Stimulated activated CD4-positive, alpha-beta T cell treated with anti-CD3 and anti-CD28 coated beads, TNF-alpha, amount 100 ng/mL, for 1 hour (primary cell): ENCODE data around the gene CGB8.
A peak's percentile ranks its signal among the peaks of the same experiment; 100 is the strongest.
"Not testable (repeated sequence)": the region's sequence is repeated elsewhere in the genome, so short reads cannot be mapped to it uniquely, and the experiment has no call there.

Source experiments
- DNase-seq, 3 donors: peaks; one replicate each; pipeline ENCODE4 v3.0.0-alpha.2; 2020; ENCODE audit warnings: low read depth in 3 of 3, low spot score in 1 of 3

CGB8 gene

GRCh38 chr19:49064768-49065611, 16.1 kb upstream of the CGB8 start, which contains the start of gene NTF4:
NTF4 (minus strand) TSS chr19:49064818; CDS start chr19:49061997, 2,821 bp downstream.
- DNase-seq = no peak

- DNase-seq = no peak
Measured at GRCh38 chr19:49064029-49064629, 15.2 kb upstream of the CGB8 start.

- DNase-seq = no peak
Measured at GRCh38 chr19:49061445-49061844, 12.5 kb upstream of the CGB8 start.

GRCh38 chr19:49061000-49061399, 12.1 kb upstream of the CGB8 start:
- no peak for DNase-seq

GRCh38 chr19:49059053-49059452, 10.1 kb upstream of the CGB8 start:
- no peak for DNase-seq

- no peak for DNase-seq
Measured at GRCh38 chr19:49058562-49058961, 9.7 kb upstream of the CGB8 start.

- no peak for DNase-seq
Measured at GRCh38 chr19:49057636-49058234, 8.8 kb upstream of the CGB8 start, which contains the start of gene CGB7. CGB7 (minus strand) TSS chr19:49057749; CDS start chr19:49055375, 2,374 bp downstream.

- not testable (repeated sequence) for DNase-seq
Measured at GRCh38 chr19:49056902-49057596, 8.1 kb upstream of the CGB8 start.

- DNase-seq = peak; percentile 14 to 39 (median 21)
Measured at GRCh38 chr19:49056101-49056901, 7.4 kb upstream of the CGB8 start.

- not testable (repeated sequence) for DNase-seq
Measured at GRCh38 chr19:49050376-49051033, 1.6 kb upstream of the CGB8 start.

- not testable (repeated sequence) for DNase-seq
Measured at GRCh38 chr19:49049834-49050233, 923 bp upstream of the CGB8 start.

GRCh38 chr19:49043548-49043947, 5.4 kb downstream of the CGB8 start, which contains the start of gene CGB5:
CGB5 (plus strand) TSS chr19:49043848; CDS start chr19:49044210, 362 bp downstream.
- DNase-seq = not testable (repeated sequence)

- not testable (repeated sequence) for DNase-seq
Measured at GRCh38 chr19:49042666-49043065, 6.2 kb downstream of the CGB8 start.

GRCh38 chr19:49042177-49042576, 6.7 kb downstream of the CGB8 start:
- DNase-seq = no peak

GRCh38 chr19:49039736-49040135, 9.2 kb downstream of the CGB8 start:
- DNase-seq = not testable (repeated sequence)

- DNase-seq = not testable (repeated sequence)
Measured at GRCh38 chr19:49038557-49039276, 10.2 kb downstream of the CGB8 start.

- not testable (repeated sequence) for DNase-seq
Measured at GRCh38 chr19:49038111-49038510, 10.8 kb downstream of the CGB8 start.

- DNase-seq = not testable (repeated sequence)
Measured at GRCh38 chr19:49036815-49037214, 12.1 kb downstream of the CGB8 start, which contains the start of gene CGB1. CGB1 (minus strand) TSS chr19:49036895; CDS start chr19:49036711, 184 bp downstream.
